HG02588 (cell line): ENCODE results near the gene TEX22.
"Not testable (repeated sequence)": the region's sequence is repeated elsewhere in the genome, so short reads cannot be mapped to it uniquely, and the experiment has no call there.

Experiments used
- ATAC-seq: cut with Tn5 transposase; IDR thresholded peaks from one replicate; pipeline ENCODE4 v1.9.1; 2021; ENCODE audit warnings: mild to moderate bottlenecking, moderate library complexity; ENCODE audit not compliant: unreplicated experiment

Gene TEX22, protein sequence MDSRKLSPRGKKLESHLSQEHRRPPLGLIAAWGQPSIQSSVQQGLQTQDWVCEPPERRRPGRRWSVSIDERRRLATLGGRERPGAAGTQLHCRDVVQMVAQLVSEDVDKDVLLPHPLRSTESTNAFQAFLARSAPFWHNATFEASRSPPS

DNA sequence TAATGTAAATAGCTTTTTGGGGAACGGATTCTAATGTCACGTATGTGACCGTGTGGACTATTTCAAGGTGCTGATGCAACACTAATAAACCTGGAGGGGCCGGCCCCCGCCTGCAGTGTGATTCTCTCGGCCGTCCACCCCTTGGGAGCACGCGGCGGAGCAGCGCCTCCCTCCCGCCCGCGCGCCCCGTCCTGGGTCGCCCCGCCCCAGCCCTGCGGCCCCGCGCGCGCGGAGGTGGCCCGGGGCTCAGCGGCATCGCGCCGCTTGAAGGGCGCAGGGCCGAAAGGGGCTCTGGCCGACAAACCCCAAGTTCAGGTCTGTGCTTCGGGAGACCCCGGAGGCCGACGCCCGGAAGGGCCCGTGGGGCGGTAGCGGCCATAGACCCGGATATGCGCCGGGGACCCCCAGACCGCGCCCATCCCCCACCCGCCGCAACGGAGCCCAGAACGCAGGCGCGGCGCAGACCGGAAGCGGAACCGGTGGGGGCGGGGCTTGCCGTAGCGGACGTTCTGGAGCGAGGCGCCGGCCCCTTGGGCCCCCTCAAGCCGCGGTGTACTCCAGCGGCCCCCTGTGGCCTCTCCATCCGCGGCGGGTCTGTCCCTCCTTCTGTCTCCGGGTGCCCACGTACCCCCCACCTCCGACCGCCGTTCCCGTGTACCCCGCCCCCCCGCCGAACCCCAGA, at the start of gene TEX22:
TEX22 (plus strand) TSS at position 495 of the 682 bp plus-strand sequence. CDS start 803 bp downstream, outside the sequence.
- ATAC-seq, result peak; percentile 76

DNA sequence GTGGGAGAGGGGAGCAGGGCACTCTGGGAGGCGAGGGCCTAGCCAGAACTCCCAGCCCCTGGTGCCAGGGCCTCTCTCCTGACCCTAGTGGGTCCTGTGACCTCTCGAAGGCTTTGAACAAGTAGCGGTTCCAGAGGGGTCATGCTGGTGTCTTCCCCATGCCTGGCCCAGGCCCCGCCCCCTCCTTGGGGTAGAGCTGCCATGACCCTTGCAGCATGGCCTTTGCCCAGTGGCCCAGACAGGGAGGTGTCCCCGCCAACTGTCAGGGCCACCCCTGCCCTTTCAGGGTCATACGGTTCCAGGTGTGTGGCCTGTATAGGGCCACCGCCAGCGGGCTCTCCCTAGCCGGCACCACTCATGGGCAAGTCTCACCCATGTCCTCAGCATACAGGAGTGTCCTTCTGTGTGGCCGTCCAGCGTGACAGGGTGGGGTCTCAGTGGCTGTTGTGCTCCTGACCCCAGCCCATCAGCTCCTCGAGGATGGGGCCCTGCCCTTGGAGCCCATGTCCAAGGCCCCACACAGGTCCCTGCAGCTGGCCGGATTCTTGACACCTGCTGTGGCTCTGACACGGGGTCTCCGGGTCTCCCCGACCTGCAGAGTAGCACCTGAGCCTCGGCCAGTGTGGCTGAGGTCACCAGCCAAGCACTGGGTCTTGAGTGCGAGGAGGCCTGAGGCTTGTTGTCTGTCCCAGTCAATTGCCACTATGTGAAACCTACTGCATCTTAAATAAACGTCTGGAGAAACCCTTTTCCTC, 49.2 kb upstream of the TEX22 start:
- ATAC-seq, result no peak

DNA sequence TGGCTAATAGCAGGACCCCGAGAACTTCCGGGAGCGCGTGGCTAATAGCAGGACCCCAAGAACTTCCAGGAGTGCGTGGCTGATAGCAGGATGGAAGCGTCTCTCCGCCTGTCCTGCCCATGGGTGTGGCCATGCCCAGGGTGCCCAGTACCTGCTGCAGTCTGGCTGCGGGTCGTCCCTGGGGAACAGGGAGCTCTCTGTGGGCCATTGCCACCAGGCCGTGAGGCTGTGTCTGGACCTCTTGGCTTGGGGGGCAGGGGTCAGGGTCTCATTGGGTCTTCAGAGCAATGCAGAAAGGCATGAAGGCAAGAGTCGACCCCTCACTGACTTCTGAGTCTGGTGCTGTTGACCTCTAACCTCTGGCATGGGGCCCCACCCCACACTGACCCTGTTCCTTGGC, 48.3 kb upstream of the TEX22 start:
- ATAC-seq, result no peak

DNA sequence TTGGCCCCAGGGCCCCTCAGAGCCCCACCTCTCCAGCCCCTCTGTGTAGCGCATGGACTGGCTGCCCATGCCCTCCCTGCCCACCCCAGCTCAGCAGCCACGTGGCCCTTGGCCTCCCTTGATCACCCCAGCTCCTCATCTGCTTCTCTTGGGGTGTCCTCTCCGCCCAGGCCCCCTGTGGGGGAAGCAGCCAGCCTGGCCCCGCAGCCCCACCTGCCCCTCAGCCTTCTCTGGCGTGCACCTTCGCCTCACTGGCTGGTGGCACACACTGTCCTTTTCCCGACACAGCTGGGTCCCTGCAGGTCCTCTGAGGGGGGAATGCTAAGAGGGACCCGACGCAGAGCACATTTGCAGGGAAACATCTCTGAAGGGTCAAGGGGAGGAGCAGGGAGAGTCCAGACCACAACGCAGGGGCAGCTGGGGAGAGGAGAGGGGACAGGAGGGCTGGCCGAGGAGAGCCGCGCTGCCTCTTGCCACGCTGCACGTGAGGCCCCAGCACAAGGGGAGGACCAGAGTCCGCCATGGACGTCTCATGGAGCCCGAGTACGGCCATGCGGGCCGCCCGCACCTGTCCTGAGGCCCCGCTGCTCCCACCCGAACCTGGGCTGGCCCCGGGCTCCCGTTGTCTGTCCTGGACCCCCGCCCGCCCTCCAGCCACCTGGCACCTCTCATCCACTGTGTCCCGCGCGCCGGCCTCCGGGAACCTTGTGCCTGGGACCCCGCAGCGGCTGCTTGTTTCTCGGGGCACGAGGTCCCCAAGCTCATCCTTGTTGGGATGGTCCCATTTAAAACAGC, 47.7 kb upstream of the TEX22 start:
- no peak for ATAC-seq

DNA sequence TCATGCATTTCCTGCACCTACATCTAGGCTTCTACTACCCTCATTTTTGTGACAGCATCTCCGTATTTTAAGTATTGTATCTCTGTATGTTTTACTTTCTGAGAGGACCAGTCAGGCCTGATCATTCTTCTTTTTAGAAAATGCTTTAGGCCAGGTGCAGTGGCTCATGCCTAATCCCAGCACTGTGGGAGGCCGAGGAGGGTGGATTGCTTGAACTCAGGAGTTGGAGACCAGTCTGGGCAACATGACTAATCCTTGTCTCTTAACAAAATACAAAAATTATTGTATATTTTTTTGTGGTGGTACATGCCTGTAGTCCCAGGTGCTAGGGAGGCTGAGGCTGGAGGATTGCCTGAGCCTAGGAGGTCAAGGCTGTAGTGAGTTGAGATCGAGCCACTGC, 46.9 kb upstream of the TEX22 start:
- ATAC-seq, result no peak

DNA sequence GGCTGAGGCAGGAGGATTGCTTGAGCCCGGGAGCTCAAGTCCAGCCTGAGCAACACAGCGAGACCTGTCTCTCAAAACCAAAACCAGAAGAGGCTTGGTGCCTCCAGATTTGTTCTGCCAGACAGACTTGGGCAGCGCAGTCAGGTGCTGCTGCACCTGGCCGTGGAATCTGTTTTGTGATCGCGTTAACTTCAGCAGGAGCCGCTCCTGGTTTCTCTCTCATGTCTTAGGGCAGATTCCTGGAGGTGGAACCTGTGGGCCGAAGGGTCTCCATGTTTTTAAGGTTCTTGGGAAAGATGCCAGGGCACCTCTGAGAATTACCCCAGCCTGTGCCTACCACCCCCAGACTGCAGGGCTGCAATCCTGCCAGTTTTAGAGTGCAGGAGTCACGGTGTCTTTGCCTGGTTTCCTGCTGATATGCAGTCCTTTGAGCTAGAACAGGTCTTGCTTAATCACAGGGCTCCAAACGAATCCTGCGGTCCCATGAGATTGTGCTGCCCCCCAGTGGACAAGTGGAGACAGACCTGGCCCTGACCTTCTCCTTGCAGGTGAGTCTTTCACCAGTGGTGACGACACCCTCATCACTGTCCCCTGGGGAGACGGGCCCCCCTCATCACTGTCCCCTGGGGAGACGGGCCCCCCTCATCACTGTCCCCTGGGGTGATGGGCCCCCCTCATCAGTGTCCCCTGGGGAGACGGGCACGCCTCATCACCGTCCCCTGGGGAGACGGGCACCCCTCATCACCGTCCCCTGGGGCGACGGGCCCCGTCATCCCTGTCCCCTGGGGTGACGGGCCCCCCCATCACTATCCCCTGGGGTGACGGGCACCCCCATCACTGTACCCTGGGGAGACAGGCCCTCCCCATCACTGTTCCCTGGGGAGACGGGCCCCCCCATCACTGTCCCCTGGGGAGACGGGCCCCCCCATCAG, 46.2 kb upstream of the TEX22 start:
- ATAC-seq, result no peak

DNA sequence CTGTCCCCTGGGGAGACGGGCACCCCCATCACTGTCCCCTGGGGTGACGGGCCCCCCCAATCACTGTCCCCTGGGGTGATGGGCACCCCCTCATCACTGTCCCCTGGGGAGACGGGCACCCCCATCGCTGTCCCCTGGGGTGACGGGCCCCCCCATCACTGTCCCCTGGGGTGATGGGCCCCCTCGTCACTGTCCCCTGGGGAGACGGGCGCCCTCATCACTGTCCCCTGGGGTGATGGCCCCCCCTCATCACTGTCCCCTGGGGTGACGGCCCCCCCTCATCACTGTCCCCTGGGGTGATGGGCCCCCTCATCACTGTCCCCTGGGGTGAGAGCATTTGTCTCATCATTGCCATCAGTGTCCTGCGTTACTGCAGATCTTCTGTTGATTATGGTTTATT, 45.2 kb upstream of the TEX22 start:
- ATAC-seq, result no peak

DNA sequence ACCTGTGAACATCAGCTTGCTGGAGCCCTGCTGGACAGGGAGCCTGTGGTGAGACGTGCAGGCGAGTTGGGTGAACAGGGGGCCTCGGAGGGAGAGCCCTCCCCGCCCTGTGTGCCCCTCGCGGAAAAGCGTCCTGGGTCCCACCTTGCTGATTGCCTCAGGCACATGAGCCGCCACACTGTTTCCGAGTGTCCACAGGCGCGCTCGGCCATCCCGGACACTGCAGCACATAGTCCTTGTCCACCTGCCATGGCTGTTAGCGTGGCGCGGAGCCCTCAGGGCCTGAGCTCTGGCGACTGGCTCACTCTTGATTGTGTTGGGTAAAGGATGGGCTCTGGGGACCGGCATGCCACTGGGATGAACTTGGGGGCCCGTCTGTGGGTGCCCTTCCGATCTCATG, 43.8 kb upstream of the TEX22 start:
- ATAC-seq, result no peak

DNA sequence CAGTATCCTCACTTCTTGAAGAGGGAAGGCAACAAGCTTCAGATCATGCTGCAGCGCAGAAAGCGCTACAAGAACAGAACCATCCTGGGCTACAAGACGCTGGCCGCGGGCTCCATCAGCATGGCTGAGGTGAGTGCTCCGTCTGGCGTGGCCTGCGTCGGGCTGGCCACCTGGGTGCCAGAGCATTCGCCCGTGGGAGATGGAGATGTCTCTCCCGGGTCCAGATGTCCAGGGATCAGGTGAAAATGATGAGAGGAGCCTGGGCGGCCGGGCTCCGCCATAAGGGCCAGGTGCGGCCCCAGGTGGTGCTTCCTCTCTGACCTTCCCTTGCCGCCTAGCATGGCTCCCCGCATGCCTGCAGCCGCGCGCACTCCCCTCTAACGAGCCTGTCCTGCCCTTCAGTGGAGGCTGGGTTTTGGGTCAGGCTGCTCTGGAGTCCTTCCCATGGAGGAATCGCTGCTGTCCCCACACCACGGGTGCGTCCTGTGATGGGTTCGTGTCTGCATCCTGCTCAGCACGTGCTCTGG, 43.2 kb upstream of the TEX22 start:
- ATAC-seq, result no peak

DNA sequence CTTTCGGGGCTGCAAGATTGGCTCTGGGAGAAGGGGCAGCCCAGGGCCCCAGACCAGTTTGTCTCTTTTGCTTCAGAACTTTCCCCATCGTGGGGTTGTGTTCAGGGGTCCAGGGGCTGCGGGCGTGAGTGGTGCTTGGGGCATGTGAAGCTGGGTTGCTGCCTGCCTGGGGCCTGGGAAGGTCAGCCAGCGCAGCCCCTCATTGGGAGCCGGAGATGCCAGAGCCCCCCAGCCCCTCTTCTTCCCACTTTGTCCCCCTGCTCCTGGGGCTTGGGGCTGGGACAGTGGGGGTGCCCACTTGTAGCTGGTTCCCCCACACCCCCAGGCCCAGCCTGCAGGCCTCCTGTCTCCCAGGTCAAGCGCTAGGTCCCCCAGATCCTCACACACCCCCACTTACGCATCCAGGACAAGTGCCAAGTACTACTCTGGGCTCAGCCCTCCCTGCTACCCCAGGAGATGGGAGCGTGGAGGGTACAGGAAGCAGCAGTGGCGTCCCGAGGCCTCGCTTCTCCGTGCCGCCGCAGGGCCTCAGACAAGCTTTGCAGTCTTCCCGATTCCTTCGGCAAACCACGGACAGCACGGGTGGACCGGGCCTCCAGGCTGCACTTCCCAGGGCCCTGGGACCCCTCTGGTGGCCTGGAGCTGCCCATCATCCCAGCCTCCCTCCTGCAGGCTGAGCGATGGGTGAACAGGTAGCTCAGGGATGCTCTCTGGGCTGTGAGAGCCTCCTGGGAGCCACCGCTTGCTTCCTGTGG, 42.3 kb upstream of the TEX22 start:
- ATAC-seq, result no peak

DNA sequence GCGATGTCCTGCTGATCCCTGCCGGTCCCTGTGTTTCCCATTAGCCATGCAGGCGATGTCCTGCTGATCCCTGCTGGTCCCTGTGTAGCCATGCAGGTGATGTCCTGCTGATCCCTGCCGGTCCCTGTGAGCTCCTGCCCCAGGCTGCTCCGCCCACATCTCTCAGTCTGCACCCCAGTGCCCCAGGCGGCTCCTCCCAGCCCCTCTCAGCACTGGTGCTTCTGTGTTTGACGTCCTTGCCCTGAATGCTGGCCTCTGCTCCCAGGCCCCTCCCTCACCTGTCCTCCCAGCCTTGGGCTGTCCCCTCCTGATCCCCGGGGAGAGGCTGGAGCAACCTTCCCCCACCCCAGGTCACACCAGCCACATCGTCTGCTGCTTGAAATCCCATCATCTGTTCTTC, 41.4 kb upstream of the TEX22 start:
- ATAC-seq, result no peak

DNA sequence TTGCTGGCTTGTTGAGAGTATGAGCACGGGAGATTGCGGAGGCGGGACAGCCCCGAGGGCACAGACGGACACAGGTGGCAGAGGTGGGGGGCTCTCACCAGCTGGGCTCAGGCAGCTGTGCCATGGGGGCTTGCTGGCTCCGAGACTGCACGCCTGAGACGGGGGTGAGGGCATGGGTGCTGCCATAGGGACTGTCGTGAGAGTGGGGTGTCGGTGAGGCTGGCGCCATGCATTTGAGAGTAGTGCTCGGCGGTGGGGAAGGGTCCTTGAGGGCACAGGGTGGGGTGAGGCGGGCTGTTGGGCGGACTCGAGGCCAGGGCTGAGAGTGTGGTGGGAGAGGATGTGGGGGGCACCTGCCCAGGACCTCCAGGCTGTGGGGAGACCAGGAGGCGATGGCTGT, 40.7 kb upstream of the TEX22 start:
- ATAC-seq, result no peak

DNA sequence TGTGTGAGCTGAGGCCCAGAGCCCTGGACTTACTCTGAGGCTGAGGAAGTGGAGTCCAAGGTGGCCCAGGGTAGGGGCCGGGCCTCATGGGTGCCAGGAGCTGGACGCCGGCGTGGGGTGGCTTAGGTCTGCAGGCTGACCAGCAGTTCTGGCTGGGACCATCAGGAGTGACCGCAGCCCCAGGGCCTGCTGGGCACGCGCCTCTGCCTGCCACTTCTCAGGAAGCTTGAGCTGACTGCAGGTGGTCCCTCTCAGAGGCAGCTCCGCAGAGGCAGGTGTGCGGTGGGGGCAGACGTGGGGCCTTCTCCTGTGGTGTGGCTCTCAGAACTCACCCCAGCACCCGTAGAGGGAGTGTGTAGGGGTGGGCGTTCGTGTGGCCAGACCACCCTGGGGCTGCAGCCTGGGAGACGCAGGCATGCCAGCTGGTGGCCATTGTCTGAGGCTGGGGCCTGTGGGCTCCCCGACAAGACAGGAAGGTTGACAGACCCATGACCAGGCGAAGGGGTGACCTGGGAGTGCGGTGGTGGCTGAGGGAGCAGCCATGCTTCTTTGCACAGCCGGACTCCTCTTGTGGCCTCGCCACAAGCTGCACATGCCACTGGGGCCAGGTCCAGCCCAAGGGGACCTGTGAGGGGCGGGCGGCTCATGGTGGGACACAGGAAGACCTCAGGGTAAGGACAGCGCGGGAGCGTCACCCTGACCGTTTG, 40.0 kb upstream of the TEX22 start:
- ATAC-seq, result no peak

DNA sequence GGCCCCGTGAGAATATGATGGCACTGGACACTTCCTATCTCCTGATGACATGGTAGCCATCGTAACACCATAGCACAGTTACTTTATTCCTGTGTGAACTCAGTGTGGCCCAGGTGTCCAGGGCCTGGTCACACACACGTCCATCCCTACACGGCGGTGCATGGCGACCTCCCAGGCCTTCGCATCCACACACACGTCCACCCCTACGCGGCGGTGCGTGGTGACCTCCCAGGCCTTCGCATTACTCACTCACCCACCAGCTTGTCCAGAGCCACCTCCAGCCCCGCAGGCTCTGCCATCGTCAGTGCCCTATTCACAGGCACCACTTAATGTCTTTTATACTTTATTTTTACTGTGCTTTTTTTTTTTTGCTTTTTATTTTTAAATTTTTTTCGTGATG, 39.4 kb upstream of the TEX22 start:
- ATAC-seq, result no peak

DNA sequence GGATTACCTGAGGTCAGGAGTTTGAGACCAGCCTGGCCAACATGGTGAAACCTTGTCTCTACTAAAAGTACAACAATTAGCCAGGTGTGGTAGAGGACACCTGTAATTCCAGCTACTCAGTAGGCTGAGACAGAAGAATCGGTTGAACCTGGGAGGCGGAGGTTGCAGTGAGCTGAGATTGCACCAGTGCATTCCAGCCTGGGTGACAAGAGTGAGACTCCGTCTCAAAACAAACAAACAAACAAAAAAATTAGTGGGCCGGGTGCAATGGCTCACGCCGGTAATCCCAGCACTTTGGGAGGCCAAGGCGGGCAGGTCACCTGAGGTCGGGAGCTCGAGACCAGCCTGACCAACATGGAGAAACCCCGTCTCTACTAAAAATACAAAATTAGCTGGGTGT, 36.9 kb upstream of the TEX22 start:
- not testable (repeated sequence) for ATAC-seq

DNA sequence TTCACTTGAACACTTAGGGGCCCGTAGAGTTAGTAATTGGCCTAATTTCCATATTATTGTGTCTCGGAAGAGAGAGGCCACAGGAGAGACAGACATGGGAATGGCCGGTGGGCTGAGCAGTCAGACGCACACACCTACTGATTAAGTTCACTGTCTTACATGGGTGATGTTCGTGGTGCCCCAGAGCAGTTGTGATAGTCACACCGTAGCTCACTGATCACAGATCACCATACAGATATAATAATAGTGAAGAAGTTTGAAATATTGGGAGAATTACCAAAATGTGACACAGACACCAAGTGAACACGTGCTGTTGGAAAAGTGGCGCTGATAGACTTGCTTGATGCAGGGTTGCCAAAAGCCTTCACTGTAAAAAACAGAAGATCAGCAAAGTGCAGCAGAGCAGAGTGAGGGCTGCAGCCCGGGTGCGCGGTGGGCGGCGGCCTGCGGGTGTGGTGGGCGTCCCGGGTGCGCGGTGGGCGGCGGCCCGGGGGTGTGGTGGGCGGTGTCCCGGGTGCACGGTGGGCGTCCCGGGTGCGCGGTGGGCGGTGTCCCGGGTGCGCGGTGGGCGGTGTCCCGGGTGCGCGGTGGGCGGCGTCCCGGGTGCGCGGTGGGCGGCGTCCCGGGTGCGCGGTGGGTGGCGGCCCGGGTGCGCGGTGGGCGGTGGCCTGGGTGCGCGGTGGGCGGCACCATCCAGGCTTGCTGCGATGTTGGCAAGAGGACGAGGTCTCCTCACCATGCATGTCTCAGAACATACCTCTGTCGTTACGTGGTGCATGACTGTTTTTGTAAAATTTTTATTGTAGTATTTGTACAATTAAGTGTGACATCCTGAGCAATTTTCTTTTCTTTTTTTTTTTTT, 34.3 kb upstream of the TEX22 start:
- ATAC-seq, result no peak

DNA sequence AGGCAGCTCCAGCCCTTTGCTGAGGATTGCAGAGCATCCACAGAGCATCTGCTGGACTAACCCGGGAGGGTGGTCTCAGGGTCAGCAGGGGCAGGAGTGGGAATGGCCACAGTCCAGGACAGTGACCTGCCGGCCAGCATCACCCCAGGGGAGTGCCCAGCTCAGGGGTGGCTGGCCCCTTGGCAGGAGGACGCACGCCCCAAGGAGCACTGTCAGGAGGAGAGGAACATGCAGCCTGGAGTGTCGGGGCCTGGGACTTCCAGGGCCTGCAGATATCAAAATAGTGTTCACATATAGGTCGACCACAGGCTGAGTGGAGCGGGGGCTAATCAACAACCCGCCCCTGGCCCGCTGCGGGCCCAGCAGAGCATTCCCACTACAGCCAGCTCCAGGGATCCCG, 33.2 kb upstream of the TEX22 start:
- ATAC-seq, result no peak

DNA sequence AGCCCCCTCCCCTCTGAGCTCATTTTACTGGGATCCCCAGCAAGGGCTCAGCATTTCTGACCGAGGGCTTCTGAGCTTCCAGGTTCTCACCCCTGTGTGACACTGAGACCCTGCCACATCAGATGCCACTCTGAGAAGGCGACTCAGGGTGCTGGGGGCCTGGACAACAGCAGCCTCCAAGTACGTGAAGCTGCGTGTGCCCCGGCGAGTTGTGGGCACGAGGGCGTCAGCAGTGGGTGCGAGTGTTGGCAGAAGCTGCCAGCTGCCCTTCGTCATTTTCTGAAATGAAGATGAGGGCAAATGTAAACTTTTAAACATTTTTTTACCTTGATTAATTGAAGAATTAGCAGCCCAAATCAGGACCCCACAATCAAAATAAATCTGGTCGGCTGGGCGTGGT, 32.7 kb upstream of the TEX22 start:
- no peak for ATAC-seq
